Panc1 (cell line): Measurements from ENCODE around the gene SLCO1C1. TPM values are rescaled to one million over a fixed set of nuclear protein-coding genes. Genes with fewer than 3 reads are reported as not detected.

Experiments used
- ATAC-seq: fragments of 200-7000 bp; cut with Tn5 transposase; 2 replicates; pipeline ENCODE4 v1.9.1; 2020; ENCODE audit warnings: mild to moderate bottlenecking, moderate library complexity
- BruUV-seq: library from RNA; stranded (reverse); fragments of 400-500 nt; replicated peaks from 2 replicates; lab custom pipeline; 2021; lab: Mats Ljungman, UMichigan
- CTCF ChIA-PET: fragments of 300-600 bp; sonication (Branson Sonifier 250); formaldehyde crosslinking; loops from one replicate; lab custom pipeline; 2022; ENCODE audit warnings: antibody characterized with exemption; lab: Charles Lee
- POLR2A ChIA-PET: fragments of 300-600 bp; sonication (Branson Sonifier 250); formaldehyde crosslinking; loops from one replicate; lab custom pipeline; 2022; ENCODE audit warnings: antibody characterized with exemption; lab: Charles Lee
- DNase-seq: peaks from one replicate; pipeline ENCODE4 v3.0.0-alpha.2; 2010; ENCODE audit warnings: low read depth, low spot score
- H3K27ac ChIP-seq: 2 replicates; pipeline ENCODE4 v1.5.1; 2011; ENCODE audit warnings: mild to moderate bottlenecking, low read length, inconsistent platforms
- H3K27me3 ChIP-seq: fragments of 200-500 bp; sonication (Bioruptor generic); 2 replicates; pipeline ENCODE4 v1.6.0; 2014; ENCODE audit warnings: low read length, inconsistent platforms; ENCODE audit not compliant: control insufficient read depth, insufficient read depth
- H3K36me3 ChIP-seq: fragments of 200-500 bp; sonication (Bioruptor generic); 2 replicates; pipeline ENCODE4 v1.5.1; 2014; ENCODE audit warnings: inconsistent platforms, mild to moderate bottlenecking, low read length, moderate library complexity; ENCODE audit not compliant: control insufficient read depth, insufficient read depth
- H3K4me1 ChIP-seq: 2 replicates; pipeline ENCODE4 v1.5.1; 2011; ENCODE audit warnings: inconsistent platforms, mild to moderate bottlenecking, low read length, moderate library complexity; ENCODE audit not compliant: control insufficient read depth, insufficient read depth
- H3K4me3 ChIP-seq, 2 experiments: 2 replicates each; pipeline ENCODE4 v1.5.1; 2011 to 2012; ENCODE audit warnings: low read depth in 2 of 2, low read length in 2 of 2, mild to moderate bottlenecking in 2 of 2, inconsistent platforms in 1 of 2, moderate library complexity in 1 of 2
- H3K9me3 ChIP-seq: fragments of 200-500 bp; sonication (Bioruptor generic); 2 replicates; pipeline ENCODE4 v1.5.1; 2014; ENCODE audit warnings: low read depth, mild to moderate bottlenecking, inconsistent platforms, low read length, moderate library complexity; ENCODE audit not compliant: control insufficient read depth, insufficient read depth
- POLR2AphosphoS5 ChIP-seq: IDR thresholded peaks from 2 replicates; pipeline ENCODE4 v1.6.1; 2012; ENCODE audit warnings: mild to moderate bottlenecking, low read depth, low read length, moderate library complexity
- SIN3A ChIP-seq: IDR thresholded peaks from 2 replicates; pipeline ENCODE4 v1.6.1; 2012; ENCODE audit warnings: low read depth, mild to moderate bottlenecking, low read length, moderate library complexity, borderline replicate concordance; ENCODE audit not compliant: insufficient read depth
- TCF7L2 ChIP-seq: IDR thresholded peaks from 2 replicates; pipeline ENCODE4 v1.6.1; 2011; ENCODE audit warnings: mild to moderate bottlenecking, low read depth, low read length, inconsistent platforms
- in situ Hi-C: cut with HindIII; loops from 2 replicates; pipeline ENCODE4 v1.10.0; 2016; ENCODE audit warnings: low sequenced_read_pairs, low pct_unique_long_range_greater_than_20kb
- intact Hi-C: fragments of 100-400 bp; cut with micrococcal nuclease; formaldehyde crosslinking; loops from one replicate; pipeline ENCODE4 v1.10.0; 2022; ENCODE audit not compliant: unreplicated experiment
- total RNA-seq: library from RNA; stranded (reverse); gene quantifications from one replicate; pipeline ENCODE4 v1.2.1, GENCODE V29; 2021; ENCODE audit not compliant: unreplicated experiment
- TF ChIP-seq, protein P1 (sequence below), 2 experiments: IDR thresholded peaks; 2 replicates each; pipeline ENCODE4 v1.6.1; 2011 to 2012; ENCODE audit warnings: low read depth in 2 of 2, control low read depth in 1 of 2, low read length in 1 of 2, mild to moderate bottlenecking in 1 of 2, moderate library complexity in 1 of 2; ENCODE audit not compliant: insufficient read depth in 1 of 2
- TF ChIP-seq, protein P2 (sequence below): fragments of 450-650 bp; IDR thresholded peaks from 2 replicates; pipeline ENCODE4 v1.5.1; 2017; ENCODE audit warnings: mild to moderate bottlenecking

The SLCO1C1 gene
- total RNA-seq, 1 experiment from 2014 or later, result not detected

DNA sequence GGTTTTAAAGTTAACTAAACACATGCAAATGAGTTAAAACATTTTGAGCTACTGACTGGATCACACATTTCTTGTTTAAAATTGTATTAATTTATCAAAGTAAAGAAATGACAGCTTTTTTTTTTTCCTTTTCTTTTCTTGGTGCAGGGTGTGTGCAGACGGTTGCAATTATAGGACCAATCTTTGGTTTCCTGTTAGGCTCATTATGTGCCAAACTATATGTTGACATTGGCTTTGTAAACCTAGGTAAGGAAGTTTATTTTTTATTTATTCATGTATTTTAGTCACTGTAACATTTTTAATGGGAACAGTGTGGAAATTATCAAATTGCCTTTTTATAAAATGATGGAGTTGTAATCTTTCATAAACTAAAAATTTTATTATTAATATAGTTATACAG, 21.9 kb downstream of the SLCO1C1 start:
- no peak overlapping the region for H3K4me3 ChIP-seq
- no peaks in the 10 kb centered on the region for H3K36me3 ChIP-seq
- no peak overlapping the region for H3K27ac ChIP-seq
- no peaks in the 10 kb centered on the region for H3K4me1 ChIP-seq
- TF ChIP-seq, protein P1, sequence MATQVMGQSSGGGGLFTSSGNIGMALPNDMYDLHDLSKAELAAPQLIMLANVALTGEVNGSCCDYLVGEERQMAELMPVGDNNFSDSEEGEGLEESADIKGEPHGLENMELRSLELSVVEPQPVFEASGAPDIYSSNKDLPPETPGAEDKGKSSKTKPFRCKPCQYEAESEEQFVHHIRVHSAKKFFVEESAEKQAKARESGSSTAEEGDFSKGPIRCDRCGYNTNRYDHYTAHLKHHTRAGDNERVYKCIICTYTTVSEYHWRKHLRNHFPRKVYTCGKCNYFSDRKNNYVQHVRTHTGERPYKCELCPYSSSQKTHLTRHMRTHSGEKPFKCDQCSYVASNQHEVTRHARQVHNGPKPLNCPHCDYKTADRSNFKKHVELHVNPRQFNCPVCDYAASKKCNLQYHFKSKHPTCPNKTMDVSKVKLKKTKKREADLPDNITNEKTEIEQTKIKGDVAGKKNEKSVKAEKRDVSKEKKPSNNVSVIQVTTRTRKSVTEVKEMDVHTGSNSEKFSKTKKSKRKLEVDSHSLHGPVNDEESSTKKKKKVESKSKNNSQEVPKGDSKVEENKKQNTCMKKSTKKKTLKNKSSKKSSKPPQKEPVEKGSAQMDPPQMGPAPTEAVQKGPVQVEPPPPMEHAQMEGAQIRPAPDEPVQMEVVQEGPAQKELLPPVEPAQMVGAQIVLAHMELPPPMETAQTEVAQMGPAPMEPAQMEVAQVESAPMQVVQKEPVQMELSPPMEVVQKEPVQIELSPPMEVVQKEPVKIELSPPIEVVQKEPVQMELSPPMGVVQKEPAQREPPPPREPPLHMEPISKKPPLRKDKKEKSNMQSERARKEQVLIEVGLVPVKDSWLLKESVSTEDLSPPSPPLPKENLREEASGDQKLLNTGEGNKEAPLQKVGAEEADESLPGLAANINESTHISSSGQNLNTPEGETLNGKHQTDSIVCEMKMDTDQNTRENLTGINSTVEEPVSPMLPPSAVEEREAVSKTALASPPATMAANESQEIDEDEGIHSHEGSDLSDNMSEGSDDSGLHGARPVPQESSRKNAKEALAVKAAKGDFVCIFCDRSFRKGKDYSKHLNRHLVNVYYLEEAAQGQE (IDR thresholded peaks at IDR 0.05; ENCODE audit: insufficient read depth in 1 of 2, low read depth in 2 of 2, low read length in 1 of 2), result no peak
- TF ChIP-seq POLR2AphosphoS5 (no peak), SIN3A (no peak), TCF7L2 (no peak)
- TF ChIP-seq, protein P2, sequence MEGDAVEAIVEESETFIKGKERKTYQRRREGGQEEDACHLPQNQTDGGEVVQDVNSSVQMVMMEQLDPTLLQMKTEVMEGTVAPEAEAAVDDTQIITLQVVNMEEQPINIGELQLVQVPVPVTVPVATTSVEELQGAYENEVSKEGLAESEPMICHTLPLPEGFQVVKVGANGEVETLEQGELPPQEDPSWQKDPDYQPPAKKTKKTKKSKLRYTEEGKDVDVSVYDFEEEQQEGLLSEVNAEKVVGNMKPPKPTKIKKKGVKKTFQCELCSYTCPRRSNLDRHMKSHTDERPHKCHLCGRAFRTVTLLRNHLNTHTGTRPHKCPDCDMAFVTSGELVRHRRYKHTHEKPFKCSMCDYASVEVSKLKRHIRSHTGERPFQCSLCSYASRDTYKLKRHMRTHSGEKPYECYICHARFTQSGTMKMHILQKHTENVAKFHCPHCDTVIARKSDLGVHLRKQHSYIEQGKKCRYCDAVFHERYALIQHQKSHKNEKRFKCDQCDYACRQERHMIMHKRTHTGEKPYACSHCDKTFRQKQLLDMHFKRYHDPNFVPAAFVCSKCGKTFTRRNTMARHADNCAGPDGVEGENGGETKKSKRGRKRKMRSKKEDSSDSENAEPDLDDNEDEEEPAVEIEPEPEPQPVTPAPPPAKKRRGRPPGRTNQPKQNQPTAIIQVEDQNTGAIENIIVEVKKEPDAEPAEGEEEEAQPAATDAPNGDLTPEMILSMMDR, result no peak
- no peaks in the 10 kb centered on the region for H3K9me3 ChIP-seq
- BruUV-seq, result no TSS peak
- ChIA-PET CTCF (no interaction called here), POLR2A (no interaction called here)
- no peak for ATAC-seq
- DNase-seq, result no peak
- intact Hi-C loops, result no loop called here
- H3K27me3 ChIP-seq, result no peaks in the 10 kb centered on the region
- in situ Hi-C loops, result no loop called here

DNA sequence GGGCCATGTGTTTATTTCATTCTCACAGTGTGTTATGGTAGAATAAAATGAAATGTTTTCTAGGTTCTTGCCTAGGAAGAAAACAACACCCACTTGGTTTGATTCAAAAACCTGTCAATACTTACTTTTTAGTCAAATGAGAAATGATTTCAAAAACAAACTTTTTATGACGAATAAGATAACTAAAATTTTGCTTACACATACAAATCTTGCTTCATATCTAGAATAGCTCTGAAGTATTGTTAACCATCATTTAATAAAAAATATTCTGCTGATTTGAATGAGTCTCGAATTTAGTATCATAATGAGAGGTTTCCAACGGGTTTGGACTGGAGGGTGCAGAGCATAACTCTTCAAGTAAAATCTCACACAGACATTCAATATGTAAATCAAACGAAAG, 23.2 kb downstream of the SLCO1C1 start:
- ATAC-seq, result no peak
- Histone ChIP-seq H3K27me3 (no peaks in the 10 kb centered on the region), H3K27ac (no peak overlapping the region), H3K36me3 (no peaks in the 10 kb centered on the region), H3K4me3 (no peak overlapping the region), H3K4me1 (no peaks in the 10 kb centered on the region), H3K9me3 (no peaks in the 10 kb centered on the region)
- in situ Hi-C loops, result no loop called here
- TF ChIP-seq, protein P1 (IDR thresholded peaks at IDR 0.05; ENCODE audit: insufficient read depth in 1 of 2, low read depth in 2 of 2, low read length in 1 of 2), result no peak
- TF ChIP-seq, protein P2, result no peak
- TF ChIP-seq TCF7L2 (no peak), POLR2AphosphoS5 (no peak), SIN3A (no peak)
- BruUV-seq, result no TSS peak
- ChIA-PET CTCF (no interaction called here), POLR2A (no interaction called here)
- intact Hi-C loops, result no loop called here
- no peak for DNase-seq
